OCI-LY3 (cell line): ENCODE measurements around the gene IL1RAP.
A peak's percentile ranks its signal among the peaks of the same experiment; 100 is the strongest.

Experiments
- H2AFZ ChIP-seq: fragments of 200-600, 300-600 bp; shearing (Covaris generic); 2 replicates; pipeline ENCODE4 v1.6.0; 2014; ENCODE audit warnings: antibody characterized with exemption, low read depth, low read length
- H3K27ac ChIP-seq: fragments of 200-600, 300-600 bp; sonication (generic); 2 replicates; pipeline ENCODE4 v1.5.1; 2014; ENCODE audit warnings: mild to moderate bottlenecking, low read length, moderate library complexity, mixed read lengths
- H3K27me3 ChIP-seq: fragments of 200-600, 300-600 bp; sonication (generic); 2 replicates; pipeline ENCODE4 v1.6.1; 2014; ENCODE audit warnings: low read depth, low read length, mixed read lengths
- H3K36me3 ChIP-seq: fragments of 200-600, 300-600 bp; sonication (generic); replicated peaks from 2 replicates; pipeline ENCODE3; 2014; ENCODE audit warnings: low read depth, low read length, mixed read lengths
- H3K4me1 ChIP-seq: fragments of 300-600, 200-600 bp; sonication (generic); 2 replicates; pipeline ENCODE4 v1.6.1; 2014; ENCODE audit warnings: low read length, mixed read lengths
- H3K4me2 ChIP-seq: fragments of 200-600, 300-600 bp; sonication (generic); 2 replicates; pipeline ENCODE4 v1.6.1; 2014; ENCODE audit warnings: low read length, mixed read lengths
- H3K4me3 ChIP-seq: fragments of 300-600, 200-600 bp; sonication (generic); 2 replicates; pipeline ENCODE4 v1.5.1; 2014; ENCODE audit warnings: antibody characterized with exemption, mild to moderate bottlenecking, low read length, moderate library complexity
- H3K79me2 ChIP-seq: fragments of 300-600, 200-600 bp; shearing (Covaris generic); 2 replicates; pipeline ENCODE4 v1.6.1; 2014; ENCODE audit warnings: mild to moderate bottlenecking, low read length, mixed read lengths
- H3K9ac ChIP-seq: fragments of 300-600, 200-600 bp; shearing (Covaris generic); 2 replicates; pipeline ENCODE4 v1.6.0; 2014; ENCODE audit warnings: mild to moderate bottlenecking, low read length, moderate library complexity
- H3K9me3 ChIP-seq: fragments of 200-600, 300-600 bp; shearing (Covaris generic); 2 replicates; pipeline ENCODE4 v1.6.1; 2014; ENCODE audit warnings: low read length, mixed read lengths; ENCODE audit not compliant: insufficient read depth
- H4K20me1 ChIP-seq: fragments of 200-600, 300-600 bp; sonication (generic); 2 replicates; pipeline ENCODE4 v1.6.1; 2016; ENCODE audit warnings: low read length, mixed read lengths; ENCODE audit not compliant: insufficient read depth
- EZH2phosphoT487 ChIP-seq: fragments of 200-600 bp; shearing (Covaris generic); IDR thresholded peaks from 2 replicates; pipeline ENCODE4 v1.6.1; 2018; ENCODE audit warnings: antibody characterized with exemption, mixed run types, low read depth
- TF ChIP-seq, protein P1 (sequence below): fragments of 200-600, 300-600 bp; sonication (generic); IDR thresholded peaks from 2 replicates; pipeline ENCODE4 v1.5.1; 2014; ENCODE audit warnings: antibody characterized with exemption, low read length, low read depth

Gene IL1RAP

DNA sequence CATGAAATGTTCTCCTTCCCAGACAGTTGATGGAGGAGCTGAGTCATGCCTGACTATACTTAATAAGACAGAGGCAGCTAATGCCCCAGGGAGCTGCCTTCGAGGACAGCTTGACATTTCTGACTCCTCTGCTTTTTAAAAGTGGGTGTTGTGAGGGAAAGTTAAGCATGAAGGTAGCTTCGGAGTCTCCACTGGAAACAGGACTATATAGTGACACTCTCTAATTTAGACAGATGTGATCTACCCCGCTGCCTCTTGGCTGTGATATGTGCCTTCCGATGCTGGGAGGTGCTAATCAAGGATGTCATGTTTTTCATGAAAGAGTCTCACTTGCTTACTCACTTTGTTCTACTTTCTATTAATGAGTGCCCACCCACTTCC is 72.7 kb downstream of the IL1RAP start:
- no peak overlapping the region for H3K27ac ChIP-seq
- H3K9ac ChIP-seq = no peak overlapping the region
- peak overlapping the region; percentile 75 for H3K4me2 ChIP-seq
- peak overlapping the region; percentile 54 for H3K4me3 ChIP-seq
- H3K36me3 ChIP-seq = no peaks in the 10 kb centered on the region
- H3K27me3 ChIP-seq = no peaks in the 10 kb centered on the region
- no peaks in the 10 kb centered on the region for H3K79me2 ChIP-seq
- TF ChIP-seq, protein P1, sequence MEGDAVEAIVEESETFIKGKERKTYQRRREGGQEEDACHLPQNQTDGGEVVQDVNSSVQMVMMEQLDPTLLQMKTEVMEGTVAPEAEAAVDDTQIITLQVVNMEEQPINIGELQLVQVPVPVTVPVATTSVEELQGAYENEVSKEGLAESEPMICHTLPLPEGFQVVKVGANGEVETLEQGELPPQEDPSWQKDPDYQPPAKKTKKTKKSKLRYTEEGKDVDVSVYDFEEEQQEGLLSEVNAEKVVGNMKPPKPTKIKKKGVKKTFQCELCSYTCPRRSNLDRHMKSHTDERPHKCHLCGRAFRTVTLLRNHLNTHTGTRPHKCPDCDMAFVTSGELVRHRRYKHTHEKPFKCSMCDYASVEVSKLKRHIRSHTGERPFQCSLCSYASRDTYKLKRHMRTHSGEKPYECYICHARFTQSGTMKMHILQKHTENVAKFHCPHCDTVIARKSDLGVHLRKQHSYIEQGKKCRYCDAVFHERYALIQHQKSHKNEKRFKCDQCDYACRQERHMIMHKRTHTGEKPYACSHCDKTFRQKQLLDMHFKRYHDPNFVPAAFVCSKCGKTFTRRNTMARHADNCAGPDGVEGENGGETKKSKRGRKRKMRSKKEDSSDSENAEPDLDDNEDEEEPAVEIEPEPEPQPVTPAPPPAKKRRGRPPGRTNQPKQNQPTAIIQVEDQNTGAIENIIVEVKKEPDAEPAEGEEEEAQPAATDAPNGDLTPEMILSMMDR = peak; percentile 15; the same call in 1 of the 2 replicates
- TF ChIP-seq EZH2phosphoT487 = no peak
- no peaks in the 10 kb centered on the region for H3K9me3 ChIP-seq
- no peaks in the 10 kb centered on the region for H4K20me1 ChIP-seq
- H3K4me1 ChIP-seq = peaks cover 16% of the 10 kb centered on the region
- H2AFZ ChIP-seq = peak overlapping the region; percentile 51

DNA sequence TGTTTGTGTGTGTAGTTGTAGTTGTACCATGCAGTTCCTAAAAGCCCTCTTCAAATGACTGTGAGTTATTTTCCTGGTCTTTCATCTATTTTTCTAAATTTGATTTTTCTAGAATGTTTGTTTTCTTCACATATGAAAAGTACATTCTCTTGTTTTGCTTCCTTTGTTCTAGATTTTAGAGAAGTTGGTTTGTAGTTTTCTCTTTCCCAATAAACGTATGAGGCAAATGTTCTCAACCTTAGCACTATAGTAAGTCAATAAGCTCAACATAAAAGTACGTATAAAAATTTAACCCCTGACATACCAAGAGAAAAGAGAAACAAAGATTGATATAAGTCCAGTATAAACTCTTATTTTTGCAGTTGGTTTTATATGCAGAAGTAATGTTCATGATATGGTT is 74.7 kb downstream of the IL1RAP start:
- no peaks in the 10 kb centered on the region for H3K79me2 ChIP-seq
- no peaks in the 10 kb centered on the region for H3K36me3 ChIP-seq
- no peaks in the 10 kb centered on the region for H4K20me1 ChIP-seq
- peaks cover 16% of the 10 kb centered on the region for H3K4me1 ChIP-seq
- H3K27me3 ChIP-seq = no peaks in the 10 kb centered on the region
- no peak overlapping the region for H3K4me3 ChIP-seq
- TF ChIP-seq, protein P1 = no peak
- TF ChIP-seq EZH2phosphoT487 = no peak
- no peaks in the 10 kb centered on the region for H3K9me3 ChIP-seq
- no peak overlapping the region for H3K27ac ChIP-seq
- no peak overlapping the region for H2AFZ ChIP-seq
- H3K4me2 ChIP-seq = no peak overlapping the region
- no peak overlapping the region for H3K9ac ChIP-seq

DNA sequence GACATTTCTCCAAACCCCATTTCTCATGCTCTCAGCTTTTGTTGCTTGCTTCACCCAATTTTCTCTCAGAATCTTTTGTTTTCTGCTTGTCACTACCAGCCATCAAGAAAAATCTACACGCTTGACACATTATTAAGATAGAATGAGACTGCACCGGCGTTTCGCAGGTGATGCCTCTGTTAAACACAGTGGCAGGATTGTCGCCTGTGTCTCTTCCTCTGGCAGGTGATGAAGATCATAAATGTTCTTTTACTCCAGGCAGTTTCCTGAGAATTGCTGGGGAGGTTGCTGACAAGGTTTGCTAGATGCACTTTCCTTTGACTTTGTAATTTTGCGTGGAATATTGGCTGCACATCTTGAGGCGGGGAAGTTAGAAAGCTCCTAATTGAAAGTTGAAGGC is 75.4 kb downstream of the IL1RAP start:
- H3K4me3 ChIP-seq = no peak overlapping the region
- H3K9ac ChIP-seq = no peak overlapping the region
- H2AFZ ChIP-seq = no peak overlapping the region
- H3K4me2 ChIP-seq = no peak overlapping the region
- TF ChIP-seq, protein P1 = no peak
- TF ChIP-seq EZH2phosphoT487 = no peak
- no peak overlapping the region for H3K27ac ChIP-seq
- no peaks in the 10 kb centered on the region for H3K27me3 ChIP-seq
- peaks cover 16% of the 10 kb centered on the region for H3K4me1 ChIP-seq
- no peaks in the 10 kb centered on the region for H3K79me2 ChIP-seq
- H4K20me1 ChIP-seq = no peaks in the 10 kb centered on the region
- no peaks in the 10 kb centered on the region for H3K9me3 ChIP-seq
- H3K36me3 ChIP-seq = no peaks in the 10 kb centered on the region

DNA sequence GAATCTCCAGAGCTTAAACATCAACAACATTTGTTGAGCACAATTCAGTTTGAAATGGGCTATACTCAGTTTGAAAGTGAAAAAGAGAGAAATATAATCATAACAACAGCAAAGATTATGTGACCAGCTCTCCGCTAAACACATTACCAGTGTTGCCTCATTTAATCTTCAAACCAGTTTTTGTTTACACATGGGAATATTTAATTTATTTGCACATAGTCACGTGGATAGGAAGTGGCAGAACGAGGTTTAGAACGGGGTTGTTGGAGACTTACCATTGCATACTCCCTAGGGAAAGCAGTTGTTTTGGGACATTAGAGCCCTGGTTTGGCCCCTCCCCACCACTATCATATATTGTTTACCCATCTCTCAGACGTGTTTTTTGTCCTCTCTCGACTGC is 77.2 kb downstream of the IL1RAP start:
- H3K4me3 ChIP-seq = no peak overlapping the region
- no peak overlapping the region for H3K9ac ChIP-seq
- H3K4me1 ChIP-seq = peaks cover 16% of the 10 kb centered on the region
- H3K27ac ChIP-seq = no peak overlapping the region
- H3K27me3 ChIP-seq = no peaks in the 10 kb centered on the region
- no peak overlapping the region for H3K4me2 ChIP-seq
- no peaks in the 10 kb centered on the region for H3K79me2 ChIP-seq
- H3K36me3 ChIP-seq = no peaks in the 10 kb centered on the region
- H2AFZ ChIP-seq = no peak overlapping the region
- no peaks in the 10 kb centered on the region for H4K20me1 ChIP-seq
- H3K9me3 ChIP-seq = no peaks in the 10 kb centered on the region
- no peak for TF ChIP-seq EZH2phosphoT487
- TF ChIP-seq, protein P1 = no peak
